Measurements from ENCODE around the gene CDADC1. TPM values are rescaled to one million over a fixed set of nuclear protein-coding genes. Genes with fewer than 3 reads are reported as not detected.

The CDADC1 gene
- total and polyA plus RNA-seq, 2 of the 13 experiments (the other 11 are each of a cell fraction or from before 2014, with no cell fraction given) = 2.4 to 9.0 TPM

DNA sequence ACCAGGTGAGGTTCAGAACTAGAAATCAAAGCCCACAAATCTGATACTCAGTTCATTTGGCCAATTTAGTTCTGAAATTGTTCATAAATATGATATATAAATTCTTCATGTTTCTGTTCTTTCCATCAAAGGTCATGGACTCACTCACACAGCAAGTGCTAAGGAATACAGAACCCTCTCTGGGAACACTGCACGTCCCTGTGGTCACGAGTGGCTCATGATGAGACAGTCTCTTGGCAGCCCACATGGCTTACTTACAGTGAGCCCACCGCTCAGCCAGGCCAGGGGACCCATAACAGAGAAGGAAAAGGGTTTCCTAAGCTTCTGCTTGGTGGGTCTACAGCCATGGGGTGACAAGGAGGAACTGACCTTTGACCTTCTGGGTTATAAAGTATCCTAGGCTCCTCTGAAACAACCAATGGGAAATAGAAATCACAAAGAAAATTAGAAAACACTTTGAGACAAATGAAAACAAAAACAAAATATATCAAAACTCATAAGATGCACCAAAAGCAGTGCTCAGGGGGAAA lies 67.4 kb downstream of the CDADC1 start:
- H3K4me3 ChIP-seq (replicated peaks in 1 of 3; ENCODE audit: insufficient read depth in 1 of 3, low read depth in 2 of 3, low read length in 3 of 3) = no peak overlapping the region
- no peaks in the 10 kb centered on the region for H3K27me3 ChIP-seq (ENCODE audit: control insufficient read depth in 1 of 2, insufficient read depth in 2 of 2, low read length in 2 of 2)
- no peak for DNase-seq (ENCODE audit: low spot score)
- no TSS peak for BruUV-seq (replicated peaks)
- TF ChIP-seq YEATS4 (CRISPR knock-in tag; IDR thresholded peaks at IDR 0.05; ENCODE audit: borderline replicate concordance) (no peak), LBX2 (CRISPR knock-in tag; IDR thresholded peaks at IDR 0.05; ENCODE audit: borderline replicate concordance) (no peak), SNRNP70 (IDR thresholded peaks at IDR 0.05; ENCODE audit: low read depth, low read length) (no peak), HOXA5 (CRISPR knock-in tag; IDR thresholded peaks at IDR 0.05) (no peak), ZNF563 (CRISPR knock-in tag; IDR thresholded peaks at IDR 0.05) (no peak), NR2C2 (CRISPR knock-in tag; IDR thresholded peaks at IDR 0.05; ENCODE audit: borderline replicate concordance) (no peak), ZNF10 (CRISPR knock-in tag; IDR thresholded peaks at IDR 0.05; ENCODE audit: borderline replicate concordance, low read depth) (no peak), ZNF546 (CRISPR knock-in tag; conservative IDR thresholded peaks at IDR 0.05) (no peak), HOXA7 (CRISPR knock-in tag; IDR thresholded peaks at IDR 0.05) (no peak), ZNF207 (IDR thresholded peaks at IDR 0.05; ENCODE audit: borderline replicate concordance) (no peak), TARDBP (CRISPR knock-in tag; IDR thresholded peaks at IDR 0.05) (no peak), TFAP4 (IDR thresholded peaks at IDR 0.05; ENCODE audit: borderline replicate concordance, low read depth) (no peak), DMAP1 (CRISPR knock-in tag; IDR thresholded peaks at IDR 0.05) (no peak), BRD4 (CRISPR knock-in tag; IDR thresholded peaks at IDR 0.05) (no peak)
- TF ChIP-seq, protein P1, sequence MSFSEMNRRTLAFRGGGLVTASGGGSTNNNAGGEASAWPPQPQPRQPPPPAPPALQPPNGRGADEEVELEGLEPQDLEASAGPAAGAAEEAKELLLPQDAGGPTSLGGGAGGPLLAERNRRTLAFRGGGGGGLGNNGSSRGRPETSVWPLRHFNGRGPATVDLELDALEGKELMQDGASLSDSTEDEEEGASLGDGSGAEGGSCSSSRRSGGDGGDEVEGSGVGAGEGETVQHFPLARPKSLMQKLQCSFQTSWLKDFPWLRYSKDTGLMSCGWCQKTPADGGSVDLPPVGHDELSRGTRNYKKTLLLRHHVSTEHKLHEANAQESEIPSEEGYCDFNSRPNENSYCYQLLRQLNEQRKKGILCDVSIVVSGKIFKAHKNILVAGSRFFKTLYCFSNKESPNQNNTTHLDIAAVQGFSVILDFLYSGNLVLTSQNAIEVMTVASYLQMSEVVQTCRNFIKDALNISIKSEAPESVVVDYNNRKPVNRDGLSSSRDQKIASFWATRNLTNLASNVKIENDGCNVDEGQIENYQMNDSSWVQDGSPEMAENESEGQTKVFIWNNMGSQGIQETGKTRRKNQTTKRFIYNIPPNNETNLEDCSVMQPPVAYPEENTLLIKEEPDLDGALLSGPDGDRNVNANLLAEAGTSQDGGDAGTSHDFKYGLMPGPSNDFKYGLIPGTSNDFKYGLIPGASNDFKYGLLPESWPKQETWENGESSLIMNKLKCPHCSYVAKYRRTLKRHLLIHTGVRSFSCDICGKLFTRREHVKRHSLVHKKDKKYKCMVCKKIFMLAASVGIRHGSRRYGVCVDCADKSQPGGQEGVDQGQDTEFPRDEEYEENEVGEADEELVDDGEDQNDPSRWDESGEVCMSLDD (CRISPR knock-in tag; IDR thresholded peaks at IDR 0.05; ENCODE audit: borderline replicate concordance) = no peak
- no peak for FAIRE-seq
- intact Hi-C loops (cut with micrococcal nuclease; ENCODE audit: unreplicated experiment) = loop anchor here (2.0 kb wide), 1 partner anchor 14 kb away; no protein-coding TSS in a partner anchor
- ATAC-seq = no peak
- no peak overlapping the region for H3K27ac ChIP-seq (ENCODE audit: extremely low read length, insufficient read depth, low read length)
- no peaks in the 10 kb centered on the region for H3K9me3 ChIP-seq (ENCODE audit: low read length)
- no peaks in the 10 kb centered on the region for H3K79me2 ChIP-seq (ENCODE audit: insufficient read depth, low read length)
- no peak overlapping the region for H3K9ac ChIP-seq (ENCODE audit: insufficient read depth, low read depth, low read length)
- 97% methylated on average over 3 of the region's 3 CpGs for WGBS (ENCODE audit: low lambda C conversion rate)
- H3K4me2 ChIP-seq (ENCODE audit: low read depth, low read length) = no peak overlapping the region
- ChIA-PET CTCF (ENCODE audit: low intra/inter-chr PET ratio, low total read pairs) (no interaction called here), POLR2A (interaction anchor here (1.1 kb wide), 1 partner anchor 182 kb away, joined by 4 read pairs; no protein-coding TSS in a partner anchor)
- H2AFZ ChIP-seq (ENCODE audit: low read length) = no peak overlapping the region
- no peaks in the 10 kb centered on the region for H4K20me1 ChIP-seq (ENCODE audit: insufficient read depth, low read length)
- H3K4me1 ChIP-seq (ENCODE audit: insufficient read depth, low read length) = peaks cover 18% of the 10 kb centered on the region
- no peaks in the 10 kb centered on the region for H3K36me3 ChIP-seq (replicated peaks in 1 of 2; ENCODE audit: control insufficient read depth in 1 of 2, insufficient read depth in 2 of 2, low read length in 2 of 2)
- in situ Hi-C loops (cut with HindIII; ENCODE audit: extremely low pct_ligation_motif_present, low pct_unique_long_range_greater_than_20kb) = no loop called here

Data from HepG2 (cell line).